ENCODE data around the gene F7.

GRCh38 chr13:113077953-113078901 is 27.4 kb upstream of the F7 start:
- no peak for TF ChIP-seq GATA3 (IDR thresholded peaks at IDR 0.05; ENCODE audit: low read depth, low read length)
- no peak for TF ChIP-seq GATA2 (IDR thresholded peaks at IDR 0.05; ENCODE audit: low read depth, low read length)

Data from SH-SY5Y (cell line).